Peyer's patch (tissue), 4 donors: ENCODE results near the gene ENDOD1.

Experiments used
- CTCF ChIP-seq, 6 experiments: fragments of 450-650 bp in 4 of 6; fragments of 200-600 bp in 2 of 6; sonication (generic) in 1 of 6; IDR thresholded peaks; one replicate each; pipeline ENCODE4 v1.5.1; 2017 to 2019; ENCODE audit warnings: antibody characterized with exemption in 6 of 6, mild to moderate bottlenecking in 3 of 6, moderate library complexity in 1 of 6
- POLR2A ChIP-seq, 2 donors: fragments of 450-650 bp; IDR thresholded peaks; one replicate each; pipeline ENCODE4 v1.5.1; 2017; ENCODE audit warnings: antibody characterized with exemption in 2 of 2, mild to moderate bottlenecking in 2 of 2, moderate library complexity in 2 of 2

- TF ChIP-seq CTCF (IDR thresholded peaks at IDR 0.05) (no peak), POLR2A (IDR thresholded peaks at IDR 0.05) (no peak)
Measured at GRCh38 chr11:95088946-95089619, 563 bp upstream of the ENDOD1 start.
